Nephron progenitor cell (in vitro differentiated cells): ENCODE data around the gene UBP1.
"Not testable (repeated sequence)": the region's sequence is repeated elsewhere in the genome, so short reads cannot be mapped to it uniquely, and the experiment has no call there.

Experiments
- DNase-seq: peaks from one replicate; pipeline ENCODE4 v3.0.0; 2021
- H3K27ac Mint-ChIP-seq: 2 replicates; pipeline ENCODE4 v1.8.0; 2021; ENCODE audit warnings: mild to moderate bottlenecking, moderate library complexity, mixed read lengths
- H3K27me3 Mint-ChIP-seq: 2 replicates; pipeline ENCODE4 v1.8.0; 2021; ENCODE audit warnings: mild to moderate bottlenecking, low read depth, mixed read lengths; ENCODE audit not compliant: poor library complexity
- H3K36me3 Mint-ChIP-seq: 2 replicates; pipeline ENCODE4 v1.8.0; 2021; ENCODE audit warnings: low read depth, mixed read lengths
- H3K4me1 Mint-ChIP-seq: 2 replicates; pipeline ENCODE4 v1.8.0; 2021; ENCODE audit warnings: mixed read lengths
- H3K4me3 Mint-ChIP-seq: 2 replicates; pipeline ENCODE4 v1.8.0; 2021; ENCODE audit warnings: mild to moderate bottlenecking, moderate library complexity, mixed read lengths
- H3K9me3 Mint-ChIP-seq: 2 replicates; pipeline ENCODE4 v1.8.0; 2021; ENCODE audit warnings: mild to moderate bottlenecking, moderate library complexity, mixed read lengths
- TF ChIP-seq, protein P1 (sequence below): fragments of 200-600 bp; sonication (generic); IDR thresholded peaks from 2 replicates; pipeline ENCODE4 v1.5.0; 2021; ENCODE audit warnings: antibody characterized with exemption

The UBP1 gene

GRCh38 chr3:33438284-33438668, 1.9 kb downstream of the UBP1 start:
- no peak for DNase-seq
- no peaks in the 10 kb centered on the region for H3K9me3 Mint-ChIP-seq
- peak overlapping the region; percentile 95 for H3K4me3 Mint-ChIP-seq
- peak overlapping the region; percentile 84 for H3K27ac Mint-ChIP-seq
- TF ChIP-seq, protein P1, sequence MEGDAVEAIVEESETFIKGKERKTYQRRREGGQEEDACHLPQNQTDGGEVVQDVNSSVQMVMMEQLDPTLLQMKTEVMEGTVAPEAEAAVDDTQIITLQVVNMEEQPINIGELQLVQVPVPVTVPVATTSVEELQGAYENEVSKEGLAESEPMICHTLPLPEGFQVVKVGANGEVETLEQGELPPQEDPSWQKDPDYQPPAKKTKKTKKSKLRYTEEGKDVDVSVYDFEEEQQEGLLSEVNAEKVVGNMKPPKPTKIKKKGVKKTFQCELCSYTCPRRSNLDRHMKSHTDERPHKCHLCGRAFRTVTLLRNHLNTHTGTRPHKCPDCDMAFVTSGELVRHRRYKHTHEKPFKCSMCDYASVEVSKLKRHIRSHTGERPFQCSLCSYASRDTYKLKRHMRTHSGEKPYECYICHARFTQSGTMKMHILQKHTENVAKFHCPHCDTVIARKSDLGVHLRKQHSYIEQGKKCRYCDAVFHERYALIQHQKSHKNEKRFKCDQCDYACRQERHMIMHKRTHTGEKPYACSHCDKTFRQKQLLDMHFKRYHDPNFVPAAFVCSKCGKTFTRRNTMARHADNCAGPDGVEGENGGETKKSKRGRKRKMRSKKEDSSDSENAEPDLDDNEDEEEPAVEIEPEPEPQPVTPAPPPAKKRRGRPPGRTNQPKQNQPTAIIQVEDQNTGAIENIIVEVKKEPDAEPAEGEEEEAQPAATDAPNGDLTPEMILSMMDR, result no peak
- H3K36me3 Mint-ChIP-seq, result peaks cover 24% of the 10 kb centered on the region
- H3K27me3 Mint-ChIP-seq, result no peaks in the 10 kb centered on the region
- peaks cover 43% of the 10 kb centered on the region for H3K4me1 Mint-ChIP-seq

DNA sequence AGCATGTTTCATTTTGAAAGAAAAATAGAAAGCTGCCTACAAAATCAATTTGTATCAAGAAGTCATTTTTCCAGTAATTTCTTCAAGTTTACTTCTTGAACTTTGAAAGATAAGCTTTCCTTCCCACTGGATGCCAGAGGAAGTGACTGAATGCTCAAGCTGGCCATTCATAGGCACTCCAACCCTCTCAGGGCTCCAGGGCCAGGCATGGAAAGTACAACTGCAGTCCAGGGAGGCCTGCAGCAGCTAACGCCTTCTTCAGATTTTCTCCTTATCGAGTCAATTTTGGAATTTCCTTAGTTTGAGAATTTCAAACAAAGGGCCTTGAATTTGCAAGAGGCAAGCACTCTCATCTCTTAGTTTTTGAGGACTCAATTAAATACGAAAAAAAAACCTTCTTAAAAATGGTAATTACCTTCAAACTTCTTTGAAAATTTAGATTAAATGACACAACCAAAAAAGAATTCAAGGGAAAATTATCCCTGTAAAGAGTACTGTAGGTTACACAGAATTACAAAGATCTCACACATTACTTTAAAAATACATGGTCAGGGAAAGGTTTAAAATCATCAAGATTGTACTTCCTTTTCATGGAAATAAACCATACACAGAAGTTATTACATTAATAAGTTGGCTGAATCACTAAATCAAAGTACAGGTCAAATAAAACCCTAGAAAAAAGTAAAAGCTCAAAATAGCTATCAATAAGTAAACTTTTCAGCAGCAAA, 2.5 kb downstream of the UBP1 start:
- DNase-seq, result peak; percentile 11
- Mint-ChIP-seq H3K4me3 (peak overlapping the region; percentile 95), H3K9me3 (no peaks in the 10 kb centered on the region), H3K27me3 (no peaks in the 10 kb centered on the region), H3K36me3 (peaks cover 24% of the 10 kb centered on the region), H3K4me1 (peaks cover 43% of the 10 kb centered on the region), H3K27ac (no peak overlapping the region)
- TF ChIP-seq, protein P1, result no peak

DNA sequence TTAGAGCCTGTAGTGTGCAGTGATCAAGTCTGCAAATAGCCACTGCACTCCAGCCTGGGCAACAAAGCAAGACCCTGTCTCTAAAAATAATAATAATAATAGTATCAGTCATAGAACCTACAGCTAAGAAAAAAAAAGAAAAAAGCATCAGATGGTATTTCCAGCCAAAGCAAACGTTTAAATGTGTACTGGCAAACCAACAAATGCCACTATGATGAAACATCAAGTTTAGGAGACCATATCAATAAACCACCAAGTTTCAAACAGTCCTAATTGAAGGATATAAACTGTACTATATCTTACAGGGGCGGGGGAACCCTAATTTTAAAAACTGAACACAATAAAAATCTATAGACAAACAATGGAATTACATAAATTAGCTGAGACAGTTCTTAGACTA, 6.4 kb downstream of the UBP1 start:
- DNase-seq, result no peak
- Mint-ChIP-seq H3K9me3 (no peaks in the 10 kb centered on the region), H3K4me1 (peaks cover 43% of the 10 kb centered on the region), H3K27me3 (no peaks in the 10 kb centered on the region), H3K4me3 (no peak overlapping the region), H3K36me3 (peaks cover 24% of the 10 kb centered on the region), H3K27ac (no peak overlapping the region)
- TF ChIP-seq, protein P1, result no peak

GRCh38 chr3:33430571-33430970, 9.6 kb downstream of the UBP1 start:
- TF ChIP-seq, protein P1, result no peak
- H3K36me3 Mint-ChIP-seq, result peaks cover 12% of the 10 kb centered on the region
- peaks cover 38% of the 10 kb centered on the region for H3K4me1 Mint-ChIP-seq

GRCh38 chr3:33430061-33430460, 10.1 kb downstream of the UBP1 start:
- H3K9me3 Mint-ChIP-seq, result no peaks in the 10 kb centered on the region
- H3K4me1 Mint-ChIP-seq, result peaks cover 43% of the 10 kb centered on the region
- TF ChIP-seq, protein P1, result no peak
- no peaks in the 10 kb centered on the region for H3K27me3 Mint-ChIP-seq
- peaks cover 11% of the 10 kb centered on the region for H3K36me3 Mint-ChIP-seq
- DNase-seq, result no peak
- no peak overlapping the region for H3K4me3 Mint-ChIP-seq
- peak overlapping the region; percentile 27 for H3K27ac Mint-ChIP-seq

More at GRCh38 chr3:33430571-33430970, 9.6 kb downstream of the UBP1 start:
- Mint-ChIP-seq H3K27ac (peak overlapping the region; percentile 88), H3K27me3 (no peaks in the 10 kb centered on the region), H3K4me3 (no peak overlapping the region), H3K9me3 (no peaks in the 10 kb centered on the region)
- no peak for DNase-seq

DNA sequence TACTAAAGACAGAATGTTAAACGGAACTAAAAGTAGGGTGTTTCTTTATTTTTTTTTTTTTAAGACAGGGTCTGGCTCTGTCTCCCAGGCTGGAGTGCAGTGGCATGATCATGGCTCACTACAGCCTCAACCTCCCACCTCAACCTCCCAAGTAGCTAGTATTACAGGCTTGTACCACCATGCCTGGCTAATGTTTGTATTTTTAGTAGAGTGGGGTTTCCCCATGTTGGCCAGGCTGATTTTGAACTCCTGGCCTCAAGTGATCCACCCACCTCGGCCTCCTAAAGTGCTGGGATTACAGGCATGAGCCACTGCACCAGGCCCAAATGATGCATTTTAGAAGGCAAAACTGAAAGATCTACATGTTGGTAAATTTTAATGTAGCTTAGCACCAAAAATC, 10.9 kb downstream of the UBP1 start:
- DNase-seq, H3K9me3 Mint-ChIP-seq, H3K27me3 Mint-ChIP-seq, H3K4me3 Mint-ChIP-seq: not testable (repeated sequence)
- H3K27ac Mint-ChIP-seq, result peak overlapping the region; percentile 58
- H3K4me1 Mint-ChIP-seq, result peaks cover 45% of the 10 kb centered on the region
- H3K36me3 Mint-ChIP-seq, result peaks cover 18% of the 10 kb centered on the region
